Neural cell (in vitro differentiated cells): ENCODE measurements around the gene LSM12. TPM values are rescaled to one million over a fixed set of nuclear protein-coding genes. Genes with fewer than 3 reads are reported as not detected.
A peak's percentile ranks its signal among the peaks of the same experiment; 100 is the strongest.
"Not testable (repeated sequence)": the region's sequence is repeated elsewhere in the genome, so short reads cannot be mapped to it uniquely, and the experiment has no call there.

Source experiments
- H2AFZ ChIP-seq: fragments of 200-600, 300-800 bp; sonication (generic), shearing (Covaris generic); 2 replicates; pipeline ENCODE4 v1.6.0; 2014; ENCODE audit warnings: low read depth, mild to moderate bottlenecking, antibody characterized with exemption, low read length, moderate library complexity
- H3F3A ChIP-seq: fragments of 200-600 bp; shearing (Covaris generic); 2 replicates; pipeline ENCODE4 v1.6.1; 2016; ENCODE audit warnings: mild to moderate bottlenecking, moderate library complexity, mixed read lengths, antibody characterized with exemption, low read length; ENCODE audit not compliant: insufficient read depth, poor library complexity, severe bottlenecking
- H3K27ac ChIP-seq: fragments of 200-600, 300-800 bp; sonication (generic), shearing (Covaris generic); 2 replicates; pipeline ENCODE4 v1.5.1; 2014; ENCODE audit warnings: mild to moderate bottlenecking, low read length, moderate library complexity
- H3K27me3 ChIP-seq: fragments of 300-800, 200-600 bp; sonication (generic), shearing (Covaris generic); 2 replicates; pipeline ENCODE4 v1.6.0; 2014; ENCODE audit warnings: mild to moderate bottlenecking, low read depth, low read length, moderate library complexity; ENCODE audit not compliant: insufficient read depth
- H3K36me3 ChIP-seq: fragments of 300-800, 200-600 bp; sonication (generic), shearing (Covaris generic); 2 replicates; pipeline ENCODE4 v1.5.1; 2014; ENCODE audit warnings: mild to moderate bottlenecking, antibody characterized with exemption, low read length, moderate library complexity; ENCODE audit not compliant: insufficient read depth
- H3K4me2 ChIP-seq: fragments of 300-800, 200-600 bp; sonication (generic), shearing (Covaris generic); 2 replicates; pipeline ENCODE4 v1.6.0; 2014; ENCODE audit warnings: mild to moderate bottlenecking, low read length
- H3K4me3 ChIP-seq: fragments of 300-800, 200-600 bp; sonication (generic), shearing (Covaris generic); 2 replicates; pipeline ENCODE4 v1.5.1; 2014; ENCODE audit warnings: mild to moderate bottlenecking, low read length, moderate library complexity
- H3K79me2 ChIP-seq: fragments of 200-600 bp; shearing (Covaris generic); replicated peaks from 2 replicates; pipeline ENCODE4 v1.6.0; 2014; ENCODE audit warnings: mild to moderate bottlenecking, low read length, moderate library complexity; ENCODE audit not compliant: insufficient read depth
- H3K9ac ChIP-seq: fragments of 300-800, 200-600 bp; sonication (generic), shearing (Covaris generic); 2 replicates; pipeline ENCODE4 v1.6.1; 2016; ENCODE audit warnings: mild to moderate bottlenecking, low read length, mixed read lengths
- H3K9me2 ChIP-seq: fragments of 200-600 bp; shearing (Covaris generic); 2 replicates; pipeline ENCODE4 v1.6.1; 2016; ENCODE audit warnings: mild to moderate bottlenecking, low read length, mixed read lengths; ENCODE audit not compliant: insufficient read depth
- H3K9me3 ChIP-seq: fragments of 200-600, 300-800 bp; sonication (generic), shearing (Covaris generic); 2 replicates; pipeline ENCODE4 v1.6.1; 2016; ENCODE audit warnings: mild to moderate bottlenecking, mixed run types, low read length, moderate library complexity, mixed read lengths
- H4K20me1 ChIP-seq: fragments of 200-600 bp; shearing (Covaris generic); 2 replicates; pipeline ENCODE4 v1.6.1; 2016; ENCODE audit warnings: mild to moderate bottlenecking, mixed run types; ENCODE audit not compliant: insufficient read depth
- EP300 ChIP-seq: fragments of 450-650 bp; conservative IDR thresholded peaks from 2 replicates; pipeline ENCODE4 v1.6.1; 2014; ENCODE audit warnings: antibody characterized with exemption, mild to moderate bottlenecking, moderate library complexity; ENCODE audit not compliant: poor library complexity, severe bottlenecking
- EZH2 ChIP-seq: fragments of 200-600, 300-800 bp; shearing (Covaris generic), sonication (generic); IDR thresholded peaks from 2 replicates; pipeline ENCODE4 v1.6.1; 2014; ENCODE audit warnings: antibody characterized with exemption, low read length, borderline replicate concordance, mild to moderate bottlenecking; ENCODE audit not compliant: insufficient read depth, poor library complexity, severe bottlenecking
- MXI1 ChIP-seq: fragments of 450-650 bp; conservative IDR thresholded peaks from 2 replicates; pipeline ENCODE4 v1.6.1; 2014; ENCODE audit warnings: antibody characterized with exemption, mild to moderate bottlenecking; ENCODE audit not compliant: poor library complexity, severe bottlenecking
- POLR2AphosphoS5 ChIP-seq: IDR thresholded peaks from 2 replicates; pipeline ENCODE4 v1.6.1; 2012
- RAD21 ChIP-seq: fragments of 450-650 bp; conservative IDR thresholded peaks from 2 replicates; pipeline ENCODE4 v1.6.1; 2014; ENCODE audit warnings: antibody characterized with exemption, mild to moderate bottlenecking, moderate library complexity
- SMC3 ChIP-seq: fragments of 450-650 bp; conservative IDR thresholded peaks from 2 replicates; pipeline ENCODE4 v1.6.1; 2014; ENCODE audit warnings: antibody characterized with exemption, mild to moderate bottlenecking, moderate library complexity; ENCODE audit not compliant: poor library complexity
- TAF1 ChIP-seq: IDR thresholded peaks from 2 replicates; pipeline ENCODE4 v1.6.1; 2012; ENCODE audit warnings: low read depth
- polyA plus RNA-seq: library from polyadenylated mRNA; depleted of rRNA; stranded (reverse); fragments of >200 nt; gene quantifications from 2 replicates; pipeline ENCODE4 v1.2.3, GENCODE V29; 2014
- TF ChIP-seq, protein P1 (sequence below): fragments of 450-650 bp; IDR thresholded peaks from 2 replicates; pipeline ENCODE4 v1.5.1; 2014; ENCODE audit warnings: antibody characterized with exemption, mild to moderate bottlenecking, moderate library complexity; ENCODE audit not compliant: poor library complexity, severe bottlenecking
- TF ChIP-seq, protein P2 (sequence below): IDR thresholded peaks from 2 replicates; pipeline ENCODE4 v1.6.1; 2012; ENCODE audit warnings: borderline replicate concordance

The LSM12 gene
- polyA plus RNA-seq, 1 donor from 2014 or later, result 12.0 TPM

DNA sequence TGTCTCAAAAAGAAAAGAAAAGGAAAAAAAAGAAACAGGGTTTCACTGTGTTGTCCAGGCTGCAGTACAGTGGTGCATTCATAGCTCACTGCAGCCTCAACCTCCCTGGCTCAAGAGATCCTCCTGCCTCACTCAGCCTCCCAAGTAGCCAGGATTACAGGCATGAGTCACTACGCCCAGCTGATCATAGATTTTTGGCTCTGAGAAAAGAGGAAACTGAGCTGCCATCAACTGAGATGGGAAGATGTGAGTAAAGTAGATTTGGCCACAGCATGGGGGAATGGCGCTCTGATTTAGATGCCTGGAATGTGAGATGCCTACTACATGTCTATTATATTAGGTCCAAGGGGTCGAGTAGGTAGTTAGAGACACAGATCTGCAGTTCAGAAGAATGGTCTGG is 67.9 kb downstream of the LSM12 start:
- Histone ChIP-seq H3K27ac (no peak overlapping the region), H3K4me2 (no peak overlapping the region), H3K27me3 (peaks cover 28% of the 10 kb centered on the region), H3K4me3 (no peak overlapping the region), H2AFZ (no peak overlapping the region), H3K9ac (no peak overlapping the region), H3F3A (no peaks in the 10 kb centered on the region), H3K9me3 (no peaks in the 10 kb centered on the region), H3K9me2 (no peaks in the 10 kb centered on the region), H3K79me2 (no peaks in the 10 kb centered on the region), H3K36me3 (no peaks in the 10 kb centered on the region), H4K20me1 (no peaks in the 10 kb centered on the region)
- TF ChIP-seq EP300 (no peak), MXI1 (no peak), POLR2AphosphoS5 (no peak), SMC3 (no peak), EZH2 (no peak), RAD21 (no peak), TAF1 (no peak)
- TF ChIP-seq, protein P1, sequence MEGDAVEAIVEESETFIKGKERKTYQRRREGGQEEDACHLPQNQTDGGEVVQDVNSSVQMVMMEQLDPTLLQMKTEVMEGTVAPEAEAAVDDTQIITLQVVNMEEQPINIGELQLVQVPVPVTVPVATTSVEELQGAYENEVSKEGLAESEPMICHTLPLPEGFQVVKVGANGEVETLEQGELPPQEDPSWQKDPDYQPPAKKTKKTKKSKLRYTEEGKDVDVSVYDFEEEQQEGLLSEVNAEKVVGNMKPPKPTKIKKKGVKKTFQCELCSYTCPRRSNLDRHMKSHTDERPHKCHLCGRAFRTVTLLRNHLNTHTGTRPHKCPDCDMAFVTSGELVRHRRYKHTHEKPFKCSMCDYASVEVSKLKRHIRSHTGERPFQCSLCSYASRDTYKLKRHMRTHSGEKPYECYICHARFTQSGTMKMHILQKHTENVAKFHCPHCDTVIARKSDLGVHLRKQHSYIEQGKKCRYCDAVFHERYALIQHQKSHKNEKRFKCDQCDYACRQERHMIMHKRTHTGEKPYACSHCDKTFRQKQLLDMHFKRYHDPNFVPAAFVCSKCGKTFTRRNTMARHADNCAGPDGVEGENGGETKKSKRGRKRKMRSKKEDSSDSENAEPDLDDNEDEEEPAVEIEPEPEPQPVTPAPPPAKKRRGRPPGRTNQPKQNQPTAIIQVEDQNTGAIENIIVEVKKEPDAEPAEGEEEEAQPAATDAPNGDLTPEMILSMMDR, result no peak
- TF ChIP-seq, protein P2, sequence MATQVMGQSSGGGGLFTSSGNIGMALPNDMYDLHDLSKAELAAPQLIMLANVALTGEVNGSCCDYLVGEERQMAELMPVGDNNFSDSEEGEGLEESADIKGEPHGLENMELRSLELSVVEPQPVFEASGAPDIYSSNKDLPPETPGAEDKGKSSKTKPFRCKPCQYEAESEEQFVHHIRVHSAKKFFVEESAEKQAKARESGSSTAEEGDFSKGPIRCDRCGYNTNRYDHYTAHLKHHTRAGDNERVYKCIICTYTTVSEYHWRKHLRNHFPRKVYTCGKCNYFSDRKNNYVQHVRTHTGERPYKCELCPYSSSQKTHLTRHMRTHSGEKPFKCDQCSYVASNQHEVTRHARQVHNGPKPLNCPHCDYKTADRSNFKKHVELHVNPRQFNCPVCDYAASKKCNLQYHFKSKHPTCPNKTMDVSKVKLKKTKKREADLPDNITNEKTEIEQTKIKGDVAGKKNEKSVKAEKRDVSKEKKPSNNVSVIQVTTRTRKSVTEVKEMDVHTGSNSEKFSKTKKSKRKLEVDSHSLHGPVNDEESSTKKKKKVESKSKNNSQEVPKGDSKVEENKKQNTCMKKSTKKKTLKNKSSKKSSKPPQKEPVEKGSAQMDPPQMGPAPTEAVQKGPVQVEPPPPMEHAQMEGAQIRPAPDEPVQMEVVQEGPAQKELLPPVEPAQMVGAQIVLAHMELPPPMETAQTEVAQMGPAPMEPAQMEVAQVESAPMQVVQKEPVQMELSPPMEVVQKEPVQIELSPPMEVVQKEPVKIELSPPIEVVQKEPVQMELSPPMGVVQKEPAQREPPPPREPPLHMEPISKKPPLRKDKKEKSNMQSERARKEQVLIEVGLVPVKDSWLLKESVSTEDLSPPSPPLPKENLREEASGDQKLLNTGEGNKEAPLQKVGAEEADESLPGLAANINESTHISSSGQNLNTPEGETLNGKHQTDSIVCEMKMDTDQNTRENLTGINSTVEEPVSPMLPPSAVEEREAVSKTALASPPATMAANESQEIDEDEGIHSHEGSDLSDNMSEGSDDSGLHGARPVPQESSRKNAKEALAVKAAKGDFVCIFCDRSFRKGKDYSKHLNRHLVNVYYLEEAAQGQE, result no peak

DNA sequence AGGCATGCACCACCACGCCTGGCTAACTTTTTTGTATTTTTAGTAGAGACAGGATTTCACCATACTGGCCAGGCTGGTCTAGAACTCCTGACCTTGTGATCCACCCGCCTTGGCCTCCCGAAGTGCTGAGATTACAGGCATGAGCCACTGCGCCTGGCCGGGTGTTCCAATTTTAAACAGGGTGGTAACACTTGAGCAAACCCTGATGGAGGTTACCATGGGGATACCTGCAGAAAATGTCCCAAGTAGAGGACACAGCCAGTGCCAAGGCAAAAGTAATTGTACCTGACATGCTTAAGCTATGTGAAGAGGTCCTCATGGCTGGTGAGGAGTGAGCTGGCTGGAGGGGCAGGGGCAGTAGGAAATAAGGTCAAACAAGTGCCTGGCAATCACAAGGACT is 69.3 kb downstream of the LSM12 start:
- H2AFZ ChIP-seq, H3K4me2 ChIP-seq, H3F3A ChIP-seq, H3K4me3 ChIP-seq, H3K9me2 ChIP-seq, H3K9ac ChIP-seq, H4K20me1 ChIP-seq, H3K27ac ChIP-seq, H3K36me3 ChIP-seq, H3K9me3 ChIP-seq, H3K79me2 ChIP-seq: not testable (repeated sequence)
- peaks cover 17% of the 10 kb centered on the region for H3K27me3 ChIP-seq

- H3K9me2 ChIP-seq, result no peaks in the 10 kb centered on the region
- TF ChIP-seq, protein P1, result peak; percentile 20
- TF ChIP-seq EZH2 (no peak), SMC3 (peak; percentile 0)
- TF ChIP-seq, protein P2, result no peak
- no peak overlapping the region for H3K9ac ChIP-seq
- peaks cover 12% of the 10 kb centered on the region for H3K27me3 ChIP-seq
- no peaks in the 10 kb centered on the region for H3K9me3 ChIP-seq
- H3K79me2 ChIP-seq, result no peaks in the 10 kb centered on the region
- peak overlapping the region; percentile 50 for H3K4me3 ChIP-seq
- no peak overlapping the region for H2AFZ ChIP-seq
- no peaks in the 10 kb centered on the region for H4K20me1 ChIP-seq
- H3F3A ChIP-seq, result no peaks in the 10 kb centered on the region
- H3K4me2 ChIP-seq, result no peak overlapping the region
- H3K36me3 ChIP-seq, result no peaks in the 10 kb centered on the region
- no peak overlapping the region for H3K27ac ChIP-seq
Observed at GRCh38 chr17:43995150-43995471, 71.4 kb downstream of the LSM12 start.
